Measurements from ENCODE around the gene ARHGAP33.

DNA sequence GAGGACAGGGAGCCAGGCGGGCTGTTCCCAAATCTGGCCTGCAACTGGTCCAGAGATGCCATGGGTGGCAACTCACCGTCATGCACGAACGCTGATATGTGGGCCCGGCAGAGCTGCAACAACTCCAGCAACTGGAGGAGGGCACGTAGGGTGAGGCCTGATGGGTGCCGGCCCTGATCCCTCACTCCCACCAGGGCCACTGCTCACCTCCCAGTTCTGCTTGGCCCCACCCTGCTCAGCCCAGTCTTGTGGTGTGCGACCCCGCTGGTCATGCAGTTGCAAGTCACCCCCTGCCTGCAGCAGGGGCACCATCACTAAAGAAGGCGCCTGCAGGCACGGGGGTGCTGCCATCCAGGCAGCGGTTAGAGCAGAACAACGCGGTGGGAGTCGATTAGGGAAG is 16.9 kb downstream of the ARHGAP33 start:
- TF ChIP-seq POLR2A (IDR thresholded peaks at IDR 0.05; ENCODE audit: low read length) (no peak), GATA1 (IDR thresholded peaks at IDR 0.05; ENCODE audit: low read depth, low read length) (no peak)
